Choroid plexus epithelial cell (primary cell): ENCODE data around the gene ZSCAN5A.

ENCODE experiments used
- DNase-seq: peaks from one replicate; pipeline ENCODE4 v3.0.0-alpha.2; 2010; ENCODE audit warnings: low read depth
- H3K4me3 ChIP-seq: 2 replicates; pipeline ENCODE4 v1.5.1; 2011; ENCODE audit warnings: low read depth, mild to moderate bottlenecking, control low read depth, low read length, moderate library complexity
- TF ChIP-seq, protein P1 (sequence below): conservative IDR thresholded peaks from 2 replicates; pipeline ENCODE4 v1.5.1; 2011; ENCODE audit warnings: low read depth, mild to moderate bottlenecking, control low read depth, inconsistent platforms, low read length, moderate library complexity

ZSCAN5A gene

GRCh38 chr19:56314381-56315076 lies at the start of gene ZSCAN5A:
ZSCAN5A (minus strand) TSS chr19:56314839; CDS start chr19:56225046, 89,793 bp downstream.
- TF ChIP-seq, protein P1, sequence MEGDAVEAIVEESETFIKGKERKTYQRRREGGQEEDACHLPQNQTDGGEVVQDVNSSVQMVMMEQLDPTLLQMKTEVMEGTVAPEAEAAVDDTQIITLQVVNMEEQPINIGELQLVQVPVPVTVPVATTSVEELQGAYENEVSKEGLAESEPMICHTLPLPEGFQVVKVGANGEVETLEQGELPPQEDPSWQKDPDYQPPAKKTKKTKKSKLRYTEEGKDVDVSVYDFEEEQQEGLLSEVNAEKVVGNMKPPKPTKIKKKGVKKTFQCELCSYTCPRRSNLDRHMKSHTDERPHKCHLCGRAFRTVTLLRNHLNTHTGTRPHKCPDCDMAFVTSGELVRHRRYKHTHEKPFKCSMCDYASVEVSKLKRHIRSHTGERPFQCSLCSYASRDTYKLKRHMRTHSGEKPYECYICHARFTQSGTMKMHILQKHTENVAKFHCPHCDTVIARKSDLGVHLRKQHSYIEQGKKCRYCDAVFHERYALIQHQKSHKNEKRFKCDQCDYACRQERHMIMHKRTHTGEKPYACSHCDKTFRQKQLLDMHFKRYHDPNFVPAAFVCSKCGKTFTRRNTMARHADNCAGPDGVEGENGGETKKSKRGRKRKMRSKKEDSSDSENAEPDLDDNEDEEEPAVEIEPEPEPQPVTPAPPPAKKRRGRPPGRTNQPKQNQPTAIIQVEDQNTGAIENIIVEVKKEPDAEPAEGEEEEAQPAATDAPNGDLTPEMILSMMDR, result no peak
- peak; percentile 97 for DNase-seq

GRCh38 chr19:56360841-56361240 lies 46.2 kb upstream of the ZSCAN5A start:
- no peak overlapping the region for H3K4me3 ChIP-seq
- TF ChIP-seq, protein P1, result no peak
- DNase-seq, result no peak

More at GRCh38 chr19:56314381-56315076, at the start of gene ZSCAN5A:
- H3K4me3 ChIP-seq, result peak within 1 kb of the TSS; percentile 65

- TF ChIP-seq, protein P1, result no peak
- DNase-seq, result peak; percentile 3
Measured at GRCh38 chr19:56356944-56357343, 42.3 kb upstream of the ZSCAN5A start.

DNA sequence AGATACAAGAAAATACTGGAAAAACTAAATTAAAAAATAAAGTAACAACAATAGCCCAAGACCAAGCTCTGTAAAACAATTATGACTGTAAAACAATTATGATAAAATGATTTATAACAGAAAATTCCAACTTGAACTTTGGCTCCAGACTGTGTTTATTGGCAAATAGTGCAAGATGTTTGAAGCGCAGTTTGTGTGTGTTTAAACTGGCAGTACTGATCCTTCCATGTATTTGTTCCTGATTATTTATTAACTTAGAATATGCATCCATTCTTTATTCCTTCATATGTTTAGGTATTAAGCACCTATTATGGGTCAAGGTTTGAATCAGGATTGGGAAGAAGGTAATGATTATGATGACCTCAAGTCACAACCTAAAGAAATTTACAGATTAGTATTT lies 40.9 kb upstream of the ZSCAN5A start:
- no peak for DNase-seq
- no peak overlapping the region for H3K4me3 ChIP-seq
- TF ChIP-seq, protein P1, result no peak

More at GRCh38 chr19:56356944-56357343, 42.3 kb upstream of the ZSCAN5A start:
- H3K4me3 ChIP-seq, result no peak overlapping the region

DNA sequence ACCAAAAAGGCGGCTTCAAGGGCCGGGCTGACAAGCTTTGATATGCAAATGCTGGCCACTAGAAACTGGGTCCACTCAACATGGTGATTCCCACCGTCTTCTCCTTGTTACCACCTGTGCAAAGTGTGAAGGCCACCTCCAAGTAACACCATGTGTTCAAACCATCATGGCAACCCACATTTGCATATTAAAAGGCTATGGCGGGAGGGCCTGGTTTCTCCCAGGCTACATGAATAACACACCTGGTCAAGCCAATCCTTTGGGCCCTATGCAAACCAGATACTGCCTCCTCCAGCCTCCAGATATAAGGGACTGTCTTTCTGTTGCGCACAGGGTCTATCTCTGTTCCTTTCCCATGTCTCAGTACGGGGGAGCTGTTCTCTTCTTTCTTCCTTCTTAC lies 36.6 kb upstream of the ZSCAN5A start:
- TF ChIP-seq, protein P1, result no peak
- no peak overlapping the region for H3K4me3 ChIP-seq
- DNase-seq, result no peak

DNA sequence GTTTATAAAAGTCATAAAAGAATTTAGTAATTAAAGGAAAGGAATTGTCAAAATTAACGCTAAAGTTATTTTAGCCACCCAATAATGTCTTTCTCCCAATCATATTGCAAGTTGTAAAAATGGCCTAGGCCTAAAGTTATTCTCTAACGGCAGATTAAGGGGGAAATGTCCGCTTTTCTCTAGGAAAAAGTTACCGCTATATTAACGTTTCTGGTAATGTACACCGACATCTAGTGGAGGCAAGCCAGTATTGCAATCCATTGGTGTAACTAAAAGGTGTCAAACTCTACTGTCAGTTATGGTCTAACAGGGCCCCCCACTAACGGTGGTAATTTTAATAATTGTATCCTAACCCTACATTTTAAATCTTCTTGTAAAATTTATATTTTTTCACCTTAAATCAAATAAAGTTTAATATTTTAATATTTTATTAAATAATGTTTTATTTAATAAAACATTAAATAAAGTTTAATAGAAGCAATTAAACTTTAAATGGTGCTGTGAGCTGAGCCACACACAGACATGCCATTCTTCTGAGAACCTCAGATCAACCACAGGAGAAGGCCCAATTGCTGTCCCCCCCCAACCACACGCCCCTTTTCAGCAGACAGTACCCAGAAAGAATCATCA lies 35.9 kb upstream of the ZSCAN5A start:
- peak; percentile 68 for DNase-seq
- TF ChIP-seq, protein P1, result peak; percentile 82
- H3K4me3 ChIP-seq, result no peak overlapping the region

DNA sequence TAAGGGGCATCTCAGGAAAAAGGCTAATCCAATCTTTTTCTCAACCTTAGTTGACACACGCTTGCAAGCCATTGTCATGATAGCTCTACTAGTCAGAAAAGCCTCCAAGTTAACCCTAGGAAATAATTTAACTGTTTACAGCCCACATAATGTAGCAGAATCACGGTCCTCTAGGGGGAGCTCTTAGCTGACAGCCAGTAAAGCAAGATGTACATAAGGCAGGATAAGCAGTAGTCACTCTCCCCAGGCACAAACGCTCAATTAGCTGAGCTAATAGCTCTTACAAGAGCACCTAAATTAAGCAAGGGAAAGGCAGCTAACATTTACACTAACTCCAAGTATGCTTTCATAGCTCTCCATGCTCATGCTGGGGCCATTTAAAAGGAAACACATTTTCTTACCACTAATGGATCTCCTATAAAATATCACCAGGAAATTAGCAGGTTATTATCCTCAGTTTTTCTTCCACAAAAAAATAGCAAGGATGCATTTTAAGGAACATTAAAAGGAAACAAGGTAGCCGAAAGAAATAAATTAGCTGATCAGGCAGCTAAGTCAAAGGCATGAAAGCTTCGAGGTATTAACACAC lies 33.7 kb upstream of the ZSCAN5A start:
- DNase-seq, result peak; percentile 25
- TF ChIP-seq, protein P1, result peak; percentile 50
- no peak overlapping the region for H3K4me3 ChIP-seq
